Loucy (cell line): ENCODE measurements around the gene POLR3E.

Experiments used
- CTCF ChIP-seq: fragments of 200-600 bp; sonication (generic); conservative IDR thresholded peaks from 2 replicates; pipeline ENCODE4 v1.5.1; 2014; ENCODE audit warnings: mild to moderate bottlenecking, antibody characterized with exemption, low read length
- EZH2phosphoT487 ChIP-seq: fragments of 200-600 bp; IDR thresholded peaks from 2 replicates; pipeline ENCODE4 v1.6.1; 2018; ENCODE audit warnings: antibody characterized with exemption, mild to moderate bottlenecking, moderate library complexity, borderline replicate concordance

GRCh38 chr16:22272870-22273650 lies 24.1 kb upstream of the POLR3E start:
- no peak for TF ChIP-seq CTCF
- TF ChIP-seq EZH2phosphoT487: no peak
